Ishikawa (cell line): ENCODE measurements around the gene ERG.

Experiments
- CEBPB ChIP-seq: IDR thresholded peaks from 2 replicates; pipeline ENCODE4 v1.6.1; 2012
- CREB1 ChIP-seq: IDR thresholded peaks from 2 replicates; pipeline ENCODE4 v1.6.1; 2012; ENCODE audit warnings: low read depth
- EP300 ChIP-seq: IDR thresholded peaks from 2 replicates; pipeline ENCODE4 v1.6.1; 2012; ENCODE audit warnings: borderline replicate concordance
- MAX ChIP-seq: IDR thresholded peaks from 2 replicates; pipeline ENCODE4 v1.6.1; 2012
- RAD21 ChIP-seq: IDR thresholded peaks from 2 replicates; pipeline ENCODE4 v1.6.1; 2012; ENCODE audit warnings: low read depth
- TEAD4 ChIP-seq: IDR thresholded peaks from 2 replicates; pipeline ENCODE4 v1.6.1; 2012
- TF ChIP-seq, protein P1 (sequence below): IDR thresholded peaks from 2 replicates; pipeline ENCODE4 v1.6.1; 2012; ENCODE audit warnings: low read depth, mild to moderate bottlenecking

DNA sequence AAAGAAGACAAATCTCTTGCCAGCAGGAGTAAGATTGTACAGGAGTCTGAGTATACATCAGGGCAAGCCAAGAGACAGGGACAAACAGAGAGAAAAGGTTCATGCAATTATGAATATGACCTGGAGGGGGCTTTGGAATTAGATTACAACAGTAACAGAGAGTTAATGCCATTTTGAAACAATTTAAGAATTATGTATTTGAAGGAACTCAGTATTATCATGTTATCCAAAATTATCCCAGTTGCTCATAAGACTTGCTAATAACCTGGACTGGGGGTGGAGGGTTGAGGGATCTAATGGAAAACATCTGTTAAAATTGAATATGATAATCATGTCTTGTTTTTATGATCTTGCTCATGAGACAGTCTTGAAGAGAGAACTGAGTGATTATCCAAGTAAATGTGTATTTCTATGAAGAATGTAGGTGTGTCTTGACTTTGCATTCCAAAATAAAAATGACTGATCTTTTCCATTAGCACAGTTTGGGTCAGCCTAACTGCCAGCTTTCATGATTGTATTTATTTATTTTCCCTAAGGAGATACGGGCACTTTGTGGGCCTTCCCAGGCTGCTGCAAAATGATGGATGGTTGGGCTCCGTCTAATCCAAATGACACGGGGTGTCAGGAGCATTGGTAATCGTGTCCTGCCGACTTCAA is 117.7 kb downstream of the ERG start:
- TF ChIP-seq MAX (no peak), CREB1 (no peak), CEBPB (no peak), EP300 (no peak), RAD21 (no peak), TEAD4 (no peak)
- TF ChIP-seq, protein P1, sequence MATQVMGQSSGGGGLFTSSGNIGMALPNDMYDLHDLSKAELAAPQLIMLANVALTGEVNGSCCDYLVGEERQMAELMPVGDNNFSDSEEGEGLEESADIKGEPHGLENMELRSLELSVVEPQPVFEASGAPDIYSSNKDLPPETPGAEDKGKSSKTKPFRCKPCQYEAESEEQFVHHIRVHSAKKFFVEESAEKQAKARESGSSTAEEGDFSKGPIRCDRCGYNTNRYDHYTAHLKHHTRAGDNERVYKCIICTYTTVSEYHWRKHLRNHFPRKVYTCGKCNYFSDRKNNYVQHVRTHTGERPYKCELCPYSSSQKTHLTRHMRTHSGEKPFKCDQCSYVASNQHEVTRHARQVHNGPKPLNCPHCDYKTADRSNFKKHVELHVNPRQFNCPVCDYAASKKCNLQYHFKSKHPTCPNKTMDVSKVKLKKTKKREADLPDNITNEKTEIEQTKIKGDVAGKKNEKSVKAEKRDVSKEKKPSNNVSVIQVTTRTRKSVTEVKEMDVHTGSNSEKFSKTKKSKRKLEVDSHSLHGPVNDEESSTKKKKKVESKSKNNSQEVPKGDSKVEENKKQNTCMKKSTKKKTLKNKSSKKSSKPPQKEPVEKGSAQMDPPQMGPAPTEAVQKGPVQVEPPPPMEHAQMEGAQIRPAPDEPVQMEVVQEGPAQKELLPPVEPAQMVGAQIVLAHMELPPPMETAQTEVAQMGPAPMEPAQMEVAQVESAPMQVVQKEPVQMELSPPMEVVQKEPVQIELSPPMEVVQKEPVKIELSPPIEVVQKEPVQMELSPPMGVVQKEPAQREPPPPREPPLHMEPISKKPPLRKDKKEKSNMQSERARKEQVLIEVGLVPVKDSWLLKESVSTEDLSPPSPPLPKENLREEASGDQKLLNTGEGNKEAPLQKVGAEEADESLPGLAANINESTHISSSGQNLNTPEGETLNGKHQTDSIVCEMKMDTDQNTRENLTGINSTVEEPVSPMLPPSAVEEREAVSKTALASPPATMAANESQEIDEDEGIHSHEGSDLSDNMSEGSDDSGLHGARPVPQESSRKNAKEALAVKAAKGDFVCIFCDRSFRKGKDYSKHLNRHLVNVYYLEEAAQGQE, result no peak
